Esophagus muscularis mucosa (tissue), 3 donors: ENCODE results near the gene USP12.

Experiments used
- POLR2A ChIP-seq: fragments of 450-650 bp; IDR thresholded peaks from one replicate; pipeline ENCODE4 v1.6.1; 2017; ENCODE audit warnings: antibody characterized with exemption, moderate library complexity, mild to moderate bottlenecking, low read depth
- POLR2AphosphoS5 ChIP-seq, 2 donors: sonication (generic); formaldehyde crosslinking; IDR thresholded peaks; one replicate each; pipeline ENCODE4 v1.6.1; 2017; ENCODE audit warnings: antibody characterized with exemption in 2 of 2
- TF ChIP-seq, protein P1 (sequence below), 3 experiments: fragments of 200-600 bp in 2 of 3; fragments of 450-650 bp in 1 of 3; sonication (generic) in 2 of 3; IDR thresholded peaks; one replicate each; pipeline ENCODE4 v1.5.1; 2017 to 2019; ENCODE audit warnings: antibody characterized with exemption in 3 of 3, mild to moderate bottlenecking in 2 of 3, moderate library complexity in 1 of 3

- TF ChIP-seq, protein P1, sequence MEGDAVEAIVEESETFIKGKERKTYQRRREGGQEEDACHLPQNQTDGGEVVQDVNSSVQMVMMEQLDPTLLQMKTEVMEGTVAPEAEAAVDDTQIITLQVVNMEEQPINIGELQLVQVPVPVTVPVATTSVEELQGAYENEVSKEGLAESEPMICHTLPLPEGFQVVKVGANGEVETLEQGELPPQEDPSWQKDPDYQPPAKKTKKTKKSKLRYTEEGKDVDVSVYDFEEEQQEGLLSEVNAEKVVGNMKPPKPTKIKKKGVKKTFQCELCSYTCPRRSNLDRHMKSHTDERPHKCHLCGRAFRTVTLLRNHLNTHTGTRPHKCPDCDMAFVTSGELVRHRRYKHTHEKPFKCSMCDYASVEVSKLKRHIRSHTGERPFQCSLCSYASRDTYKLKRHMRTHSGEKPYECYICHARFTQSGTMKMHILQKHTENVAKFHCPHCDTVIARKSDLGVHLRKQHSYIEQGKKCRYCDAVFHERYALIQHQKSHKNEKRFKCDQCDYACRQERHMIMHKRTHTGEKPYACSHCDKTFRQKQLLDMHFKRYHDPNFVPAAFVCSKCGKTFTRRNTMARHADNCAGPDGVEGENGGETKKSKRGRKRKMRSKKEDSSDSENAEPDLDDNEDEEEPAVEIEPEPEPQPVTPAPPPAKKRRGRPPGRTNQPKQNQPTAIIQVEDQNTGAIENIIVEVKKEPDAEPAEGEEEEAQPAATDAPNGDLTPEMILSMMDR (IDR thresholded peaks at IDR 0.05) = no peak
- no peak for TF ChIP-seq POLR2A
- no peak for TF ChIP-seq POLR2AphosphoS5 (IDR thresholded peaks at IDR 0.05)
These were observed 27.6 kb upstream of the USP12 start for GRCh38 chr13:27199211-27199610.
